ENCODE measurements around the gene EIPR1.

EIPR1 gene

GRCh38 chr2:3144856-3145255, 232.8 kb downstream of the EIPR1 start:
- H2AK5ac ChIP-seq (ENCODE audit: low read length, severe bottlenecking) = no peak overlapping the region
- no peak overlapping the region for H3K4me3 ChIP-seq (ENCODE audit: insufficient read depth in 1 of 2, low read depth in 1 of 2, low read length in 2 of 2)
- H4K91ac ChIP-seq (ENCODE audit: low read length) = no peak overlapping the region
- H3K4ac ChIP-seq (ENCODE audit: low read depth in 1 of 2, low read length in 2 of 2) = no peak overlapping the region
- no peak overlapping the region for H3K14ac ChIP-seq (ENCODE audit: low read length in 2 of 2)
- H3K4me1 ChIP-seq (ENCODE audit: control insufficient read depth, insufficient read depth, low read depth, low read length) = no peaks in the 10 kb centered on the region
- H3K18ac ChIP-seq (ENCODE audit: low read depth in 1 of 2, low read length in 2 of 2) = no peak overlapping the region
- H3K27me3 ChIP-seq (ENCODE audit: control insufficient read depth in 1 of 2, insufficient read depth in 1 of 2, low read length in 2 of 2) = no peaks in the 10 kb centered on the region
- H3K23ac ChIP-seq (ENCODE audit: low read length in 2 of 2) = no peak overlapping the region
- WGBS = 79% methylated on average over 6 of the region's 6 CpGs
- no peak for DNase-seq
- H3K9ac ChIP-seq (ENCODE audit: low read length) = no peak overlapping the region
- H2AFZ ChIP-seq (ENCODE audit: low read depth, low read length) = no peak overlapping the region
- no peak overlapping the region for H4K8ac ChIP-seq (ENCODE audit: low read length)
- H2BK15ac ChIP-seq (ENCODE audit: low read depth, poor library complexity, severe bottlenecking) = no peak overlapping the region
- no peak overlapping the region for H3K27ac ChIP-seq (ENCODE audit: low read length, poor library complexity, severe bottlenecking)
- no peaks in the 10 kb centered on the region for H3K36me3 ChIP-seq (ENCODE audit: control insufficient read depth in 1 of 2, insufficient read depth in 2 of 2, low read depth in 1 of 2, low read length in 2 of 2)
- H3K4me2 ChIP-seq (ENCODE audit: low read length, poor library complexity, severe bottlenecking) = no peak overlapping the region
- H3K79me1 ChIP-seq (replicated peaks; ENCODE audit: low read length, poor library complexity, severe bottlenecking) = no peaks in the 10 kb centered on the region
- H2BK120ac ChIP-seq (ENCODE audit: low read depth, low read length) = no peak overlapping the region
- no peak overlapping the region for H2BK12ac ChIP-seq (ENCODE audit: low read length in 2 of 2)
- no peaks in the 10 kb centered on the region for H3K9me3 ChIP-seq (ENCODE audit: control insufficient read depth, low read length)
- no peak overlapping the region for H2BK5ac ChIP-seq (ENCODE audit: low read depth, low read length, poor library complexity, severe bottlenecking)

- H3K4me2 ChIP-seq (ENCODE audit: low read length, poor library complexity, severe bottlenecking) = no peak overlapping the region
- no peak overlapping the region for H2BK12ac ChIP-seq (ENCODE audit: low read length in 2 of 2)
- no peak overlapping the region for H2BK15ac ChIP-seq (ENCODE audit: low read depth, poor library complexity, severe bottlenecking)
- no peaks in the 10 kb centered on the region for H3K79me1 ChIP-seq (replicated peaks; ENCODE audit: low read length, poor library complexity, severe bottlenecking)
- no peaks in the 10 kb centered on the region for H3K4me1 ChIP-seq (ENCODE audit: control insufficient read depth, insufficient read depth, low read depth, low read length)
- no peak overlapping the region for H2BK120ac ChIP-seq (ENCODE audit: low read depth, low read length)
- no peak overlapping the region for H4K8ac ChIP-seq (ENCODE audit: low read length)
- no peak overlapping the region for H2BK5ac ChIP-seq (ENCODE audit: low read depth, low read length, poor library complexity, severe bottlenecking)
- no peak overlapping the region for H3K27ac ChIP-seq (ENCODE audit: low read length, poor library complexity, severe bottlenecking)
- H3K4me3 ChIP-seq (ENCODE audit: insufficient read depth in 1 of 2, low read depth in 1 of 2, low read length in 2 of 2) = no peak overlapping the region
- no peak overlapping the region for H4K91ac ChIP-seq (ENCODE audit: low read length)
- no peak overlapping the region for H2AK5ac ChIP-seq (ENCODE audit: low read length, severe bottlenecking)
- 74% methylated on average over 8 of the region's 8 CpGs for WGBS
- H3K18ac ChIP-seq (ENCODE audit: low read depth in 1 of 2, low read length in 2 of 2) = no peak overlapping the region
- H2AFZ ChIP-seq (ENCODE audit: low read depth, low read length) = no peak overlapping the region
- H3K27me3 ChIP-seq (ENCODE audit: control insufficient read depth in 1 of 2, insufficient read depth in 1 of 2, low read length in 2 of 2) = no peaks in the 10 kb centered on the region
- DNase-seq = no peak
- H3K9me3 ChIP-seq (ENCODE audit: control insufficient read depth, low read length) = no peaks in the 10 kb centered on the region
- peak overlapping the region in 1 of 2 experiments; percentile 11 for H3K14ac ChIP-seq (ENCODE audit: low read length in 2 of 2)
- no peak overlapping the region for H3K23ac ChIP-seq (ENCODE audit: low read length in 2 of 2)
- H3K4ac ChIP-seq (ENCODE audit: low read depth in 1 of 2, low read length in 2 of 2) = no peak overlapping the region
- H3K36me3 ChIP-seq (ENCODE audit: control insufficient read depth in 1 of 2, insufficient read depth in 2 of 2, low read depth in 1 of 2, low read length in 2 of 2) = no peaks in the 10 kb centered on the region
- H3K9ac ChIP-seq (ENCODE audit: low read length) = no peak overlapping the region
These were observed 234.0 kb downstream of the EIPR1 start for GRCh38 chr2:3143602-3144001.

GRCh38 chr2:3142961-3143571, 234.6 kb downstream of the EIPR1 start:
- H2AK5ac ChIP-seq (ENCODE audit: low read length, severe bottlenecking) = no peak overlapping the region
- DNase-seq = no peak
- no peak overlapping the region for H2BK15ac ChIP-seq (ENCODE audit: low read depth, poor library complexity, severe bottlenecking)
- no peak overlapping the region for H2BK5ac ChIP-seq (ENCODE audit: low read depth, low read length, poor library complexity, severe bottlenecking)
- H3K4me2 ChIP-seq (ENCODE audit: low read length, poor library complexity, severe bottlenecking) = no peak overlapping the region
- no peak overlapping the region for H4K8ac ChIP-seq (ENCODE audit: low read length)
- H3K4ac ChIP-seq (ENCODE audit: low read depth in 1 of 2, low read length in 2 of 2) = no peak overlapping the region
- no peak overlapping the region for H3K27ac ChIP-seq (ENCODE audit: low read length, poor library complexity, severe bottlenecking)
- no peaks in the 10 kb centered on the region for H3K36me3 ChIP-seq (ENCODE audit: control insufficient read depth in 1 of 2, insufficient read depth in 2 of 2, low read depth in 1 of 2, low read length in 2 of 2)
- no peak overlapping the region for H4K91ac ChIP-seq (ENCODE audit: low read length)
- no peaks in the 10 kb centered on the region for H3K79me1 ChIP-seq (replicated peaks; ENCODE audit: low read length, poor library complexity, severe bottlenecking)
- H2AFZ ChIP-seq (ENCODE audit: low read depth, low read length) = no peak overlapping the region
- 94% methylated on average over 17 of the region's 18 CpGs for WGBS
- H3K14ac ChIP-seq (ENCODE audit: low read length in 2 of 2) = no peak overlapping the region
- no peak overlapping the region for H3K23ac ChIP-seq (ENCODE audit: low read length in 2 of 2)
- no peaks in the 10 kb centered on the region for H3K27me3 ChIP-seq (ENCODE audit: control insufficient read depth in 1 of 2, insufficient read depth in 1 of 2, low read length in 2 of 2)
- H3K18ac ChIP-seq (ENCODE audit: low read depth in 1 of 2, low read length in 2 of 2) = no peak overlapping the region
- no peak overlapping the region for H2BK120ac ChIP-seq (ENCODE audit: low read depth, low read length)
- no peak overlapping the region for H3K4me3 ChIP-seq (ENCODE audit: insufficient read depth in 1 of 2, low read depth in 1 of 2, low read length in 2 of 2)
- no peaks in the 10 kb centered on the region for H3K9me3 ChIP-seq (ENCODE audit: control insufficient read depth, low read length)
- H3K9ac ChIP-seq (ENCODE audit: low read length) = no peak overlapping the region
- no peaks in the 10 kb centered on the region for H3K4me1 ChIP-seq (ENCODE audit: control insufficient read depth, insufficient read depth, low read depth, low read length)
- no peak overlapping the region for H2BK12ac ChIP-seq (ENCODE audit: low read length in 2 of 2)

- Histone ChIP-seq H3K4me2 (ENCODE audit: low read length, poor library complexity, severe bottlenecking) (no peak overlapping the region), H2AFZ (ENCODE audit: low read depth, low read length) (no peak overlapping the region), H3K79me1 (replicated peaks; ENCODE audit: low read length, poor library complexity, severe bottlenecking) (no peaks in the 10 kb centered on the region), H3K23ac (ENCODE audit: low read length in 2 of 2) (no peak overlapping the region), H3K4ac (ENCODE audit: low read depth in 1 of 2, low read length in 2 of 2) (no peak overlapping the region), H3K4me3 (ENCODE audit: insufficient read depth in 1 of 2, low read depth in 1 of 2, low read length in 2 of 2) (no peak overlapping the region), H2BK15ac (ENCODE audit: low read depth, poor library complexity, severe bottlenecking) (no peak overlapping the region), H3K4me1 (ENCODE audit: control insufficient read depth, insufficient read depth, low read depth, low read length) (no peaks in the 10 kb centered on the region), H3K36me3 (ENCODE audit: control insufficient read depth in 1 of 2, insufficient read depth in 2 of 2, low read depth in 1 of 2, low read length in 2 of 2) (no peaks in the 10 kb centered on the region), H4K8ac (ENCODE audit: low read length) (no peak overlapping the region), H2BK12ac (ENCODE audit: low read length in 2 of 2) (no peak overlapping the region), H3K27ac (ENCODE audit: low read length, poor library complexity, severe bottlenecking) (no peak overlapping the region), H3K27me3 (ENCODE audit: control insufficient read depth in 1 of 2, insufficient read depth in 1 of 2, low read length in 2 of 2) (no peaks in the 10 kb centered on the region), H3K14ac (ENCODE audit: low read length in 2 of 2) (no peak overlapping the region), H3K18ac (ENCODE audit: low read depth in 1 of 2, low read length in 2 of 2) (no peak overlapping the region), H4K91ac (ENCODE audit: low read length) (no peak overlapping the region), H2BK5ac (ENCODE audit: low read depth, low read length, poor library complexity, severe bottlenecking) (no peak overlapping the region), H2AK5ac (ENCODE audit: low read length, severe bottlenecking) (no peak overlapping the region), H2BK120ac (ENCODE audit: low read depth, low read length) (no peak overlapping the region), H3K9ac (ENCODE audit: low read length) (no peak overlapping the region), H3K9me3 (ENCODE audit: control insufficient read depth, low read length) (no peaks in the 10 kb centered on the region)
- no peak for DNase-seq
- 92% methylated on average over 8 of the region's 8 CpGs for WGBS
These were observed 235.4 kb downstream of the EIPR1 start for GRCh38 chr2:3142210-3142609.
